Testis (tissue), 2 donors: ENCODE data around the gene FDXR.

ENCODE experiments used
- POLR2A ChIP-seq: fragments of 450-650 bp; IDR thresholded peaks from one replicate; pipeline ENCODE4 v1.6.1; 2017; ENCODE audit warnings: antibody characterized with exemption, mild to moderate bottlenecking, moderate library complexity
- TF ChIP-seq, protein P1 (sequence below), 3 experiments: fragments of 450-650 bp in 2 of 3; fragments of 200-600 bp in 1 of 3; sonication (generic) in 1 of 3; IDR thresholded peaks; one replicate each; pipeline ENCODE4 v1.5.1; 2016 to 2019; ENCODE audit warnings: antibody characterized with exemption in 3 of 3, mild to moderate bottlenecking in 2 of 3, moderate library complexity in 1 of 3

- TF ChIP-seq, protein P1, sequence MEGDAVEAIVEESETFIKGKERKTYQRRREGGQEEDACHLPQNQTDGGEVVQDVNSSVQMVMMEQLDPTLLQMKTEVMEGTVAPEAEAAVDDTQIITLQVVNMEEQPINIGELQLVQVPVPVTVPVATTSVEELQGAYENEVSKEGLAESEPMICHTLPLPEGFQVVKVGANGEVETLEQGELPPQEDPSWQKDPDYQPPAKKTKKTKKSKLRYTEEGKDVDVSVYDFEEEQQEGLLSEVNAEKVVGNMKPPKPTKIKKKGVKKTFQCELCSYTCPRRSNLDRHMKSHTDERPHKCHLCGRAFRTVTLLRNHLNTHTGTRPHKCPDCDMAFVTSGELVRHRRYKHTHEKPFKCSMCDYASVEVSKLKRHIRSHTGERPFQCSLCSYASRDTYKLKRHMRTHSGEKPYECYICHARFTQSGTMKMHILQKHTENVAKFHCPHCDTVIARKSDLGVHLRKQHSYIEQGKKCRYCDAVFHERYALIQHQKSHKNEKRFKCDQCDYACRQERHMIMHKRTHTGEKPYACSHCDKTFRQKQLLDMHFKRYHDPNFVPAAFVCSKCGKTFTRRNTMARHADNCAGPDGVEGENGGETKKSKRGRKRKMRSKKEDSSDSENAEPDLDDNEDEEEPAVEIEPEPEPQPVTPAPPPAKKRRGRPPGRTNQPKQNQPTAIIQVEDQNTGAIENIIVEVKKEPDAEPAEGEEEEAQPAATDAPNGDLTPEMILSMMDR (IDR thresholded peaks at IDR 0.05), result no peak
- TF ChIP-seq POLR2A, result no peak
Observed at GRCh38 chr17:74815067-74815466, 57.7 kb downstream of the FDXR start.
